HG03135 (cell line): ENCODE data around the gene ZNF670.
"Not testable (repeated sequence)": the region's sequence is repeated elsewhere in the genome, so short reads cannot be mapped to it uniquely, and the experiment has no call there.

Experiments used
- ATAC-seq: cut with Tn5 transposase; IDR thresholded peaks from one replicate; pipeline ENCODE4 v1.9.1; 2021; ENCODE audit warnings: mild to moderate bottlenecking, moderate library complexity; ENCODE audit not compliant: unreplicated experiment

The ZNF670 gene

GRCh38 chr1:247078258-247079140 lies at the start of gene ZNF670:
ZNF670 (minus strand) TSS chr1:247078811; CDS start chr1:247078596, 215 bp downstream.
- ATAC-seq: peak; percentile 99

- not testable (repeated sequence) for ATAC-seq
Observed at GRCh38 chr1:247127519-247128282, 49.1 kb upstream of the ZNF670 start.

GRCh38 chr1:247126601-247127000 lies 48.0 kb upstream of the ZNF670 start:
- peak; percentile 66 for ATAC-seq

GRCh38 chr1:247126166-247126565 lies 47.6 kb upstream of the ZNF670 start:
- peak; percentile 99 for ATAC-seq

- no peak for ATAC-seq
Observed at GRCh38 chr1:247121382-247121781, 42.8 kb upstream of the ZNF670 start.

GRCh38 chr1:247120408-247120668 lies 41.7 kb upstream of the ZNF670 start:
- not testable (repeated sequence) for ATAC-seq

GRCh38 chr1:247119600-247120407 lies 41.2 kb upstream of the ZNF670 start:
- ATAC-seq: no peak

GRCh38 chr1:247118946-247119446 lies 40.4 kb upstream of the ZNF670 start:
- no peak for ATAC-seq

- ATAC-seq: no peak
Observed at GRCh38 chr1:247115545-247115944, 36.9 kb upstream of the ZNF670 start.

GRCh38 chr1:247115141-247115510 lies 36.5 kb upstream of the ZNF670 start:
- no peak for ATAC-seq

- no peak for ATAC-seq
Observed at GRCh38 chr1:247114351-247115140, 35.9 kb upstream of the ZNF670 start.

GRCh38 chr1:247113733-247114271 lies 35.2 kb upstream of the ZNF670 start:
- ATAC-seq: no peak

- no peak for ATAC-seq
Observed at GRCh38 chr1:247113094-247113497, 34.5 kb upstream of the ZNF670 start.

GRCh38 chr1:247112479-247112781 lies 33.8 kb upstream of the ZNF670 start:
- no peak for ATAC-seq

- no peak for ATAC-seq
Observed at GRCh38 chr1:247111700-247112478, 33.3 kb upstream of the ZNF670 start.

- no peak for ATAC-seq
Observed at GRCh38 chr1:247111259-247111699, 32.7 kb upstream of the ZNF670 start.

GRCh38 chr1:247110627-247111258 lies 32.1 kb upstream of the ZNF670 start:
- no peak for ATAC-seq

- ATAC-seq: no peak
Observed at GRCh38 chr1:247107694-247108093, 29.1 kb upstream of the ZNF670 start.

- no peak for ATAC-seq
Observed at GRCh38 chr1:247105966-247106365, 27.4 kb upstream of the ZNF670 start.
